Calu3 (cell line): Measurements from ENCODE around the gene HYCC2. TPM values are rescaled to one million over a fixed set of nuclear protein-coding genes. Genes with fewer than 3 reads are reported as not detected.
A peak's percentile ranks its signal among the peaks of the same experiment; 100 is the strongest.

Experiments
- BruUV-seq: library from RNA; stranded (reverse); fragments of 400-500 nt; replicated peaks from 2 replicates; lab custom pipeline; 2021; lab: Mats Ljungman, UMichigan
- CTCF ChIA-PET: fragments of 300-600 bp; sonication (Branson Sonifier 250); formaldehyde crosslinking; loops from one replicate; lab custom pipeline; 2022; ENCODE audit warnings: antibody characterized with exemption; lab: Charles Lee
- DNase-seq: peaks from one replicate; pipeline ENCODE4 v3.0.0; 2022
- H3K27ac Mint-ChIP-seq: one replicate; pipeline ENCODE4 v1.8.0; 2022; ENCODE audit warnings: mixed read lengths; ENCODE audit not compliant: unreplicated experiment
- H3K27me3 Mint-ChIP-seq: one replicate; pipeline ENCODE4 v1.8.0; 2022; ENCODE audit warnings: mixed read lengths; ENCODE audit not compliant: unreplicated experiment
- H3K36me3 Mint-ChIP-seq: one replicate; pipeline ENCODE4 v1.8.0; 2022; ENCODE audit warnings: mild to moderate bottlenecking, moderate library complexity, mixed read lengths; ENCODE audit not compliant: insufficient read depth, unreplicated experiment
- H3K4me1 Mint-ChIP-seq: one replicate; pipeline ENCODE4 v1.8.0; 2022; ENCODE audit warnings: mild to moderate bottlenecking, low read depth, mixed read lengths; ENCODE audit not compliant: unreplicated experiment
- H3K4me3 Mint-ChIP-seq: one replicate; pipeline ENCODE4 v1.8.0; 2022; ENCODE audit warnings: mild to moderate bottlenecking, low read depth, moderate library complexity, mixed read lengths; ENCODE audit not compliant: unreplicated experiment
- H3K9me3 Mint-ChIP-seq: one replicate; pipeline ENCODE4 v1.8.0; 2022; ENCODE audit warnings: low read depth, mixed read lengths; ENCODE audit not compliant: unreplicated experiment
- intact Hi-C: fragments of 100-400 bp; cut with micrococcal nuclease; formaldehyde crosslinking; loops from one replicate; pipeline ENCODE4 v1.10.0; 2022; ENCODE audit not compliant: unreplicated experiment
- total RNA-seq: library from RNA; stranded (reverse); gene quantifications from 2 replicates; pipeline ENCODE4 v1.2.3, GENCODE V29; 2022
- TF ChIP-seq, protein P1 (sequence below): fragments of 200-600 bp; IDR thresholded peaks from one replicate; pipeline ENCODE4 v1.8.0; 2022; ENCODE audit warnings: antibody characterized with exemption; ENCODE audit not compliant: unreplicated experiment

Gene HYCC2
- total RNA-seq, 1 experiment from 2014 or later = 45.6 TPM

DNA sequence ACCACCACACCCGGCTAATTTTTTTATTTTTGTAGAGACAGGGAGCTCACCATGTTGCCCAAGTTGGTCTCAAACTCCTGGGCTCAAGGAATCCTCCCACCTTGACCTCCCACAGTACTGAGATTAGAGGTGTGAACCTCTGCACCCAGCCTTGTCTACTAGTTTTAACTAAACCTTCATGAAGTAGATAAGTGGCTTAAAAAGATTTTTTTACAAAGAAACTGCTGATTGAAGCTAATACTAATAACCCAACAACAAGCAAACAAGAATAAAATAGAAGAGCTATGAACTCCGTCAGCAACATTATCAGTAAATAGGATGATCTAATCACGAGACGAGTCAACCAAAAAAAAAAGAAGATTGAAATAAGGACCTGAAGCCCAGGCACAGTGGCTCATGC lies 19.1 kb upstream of the HYCC2 start:
- H3K27me3 Mint-ChIP-seq = no peaks in the 10 kb centered on the region
- TF ChIP-seq, protein P1, sequence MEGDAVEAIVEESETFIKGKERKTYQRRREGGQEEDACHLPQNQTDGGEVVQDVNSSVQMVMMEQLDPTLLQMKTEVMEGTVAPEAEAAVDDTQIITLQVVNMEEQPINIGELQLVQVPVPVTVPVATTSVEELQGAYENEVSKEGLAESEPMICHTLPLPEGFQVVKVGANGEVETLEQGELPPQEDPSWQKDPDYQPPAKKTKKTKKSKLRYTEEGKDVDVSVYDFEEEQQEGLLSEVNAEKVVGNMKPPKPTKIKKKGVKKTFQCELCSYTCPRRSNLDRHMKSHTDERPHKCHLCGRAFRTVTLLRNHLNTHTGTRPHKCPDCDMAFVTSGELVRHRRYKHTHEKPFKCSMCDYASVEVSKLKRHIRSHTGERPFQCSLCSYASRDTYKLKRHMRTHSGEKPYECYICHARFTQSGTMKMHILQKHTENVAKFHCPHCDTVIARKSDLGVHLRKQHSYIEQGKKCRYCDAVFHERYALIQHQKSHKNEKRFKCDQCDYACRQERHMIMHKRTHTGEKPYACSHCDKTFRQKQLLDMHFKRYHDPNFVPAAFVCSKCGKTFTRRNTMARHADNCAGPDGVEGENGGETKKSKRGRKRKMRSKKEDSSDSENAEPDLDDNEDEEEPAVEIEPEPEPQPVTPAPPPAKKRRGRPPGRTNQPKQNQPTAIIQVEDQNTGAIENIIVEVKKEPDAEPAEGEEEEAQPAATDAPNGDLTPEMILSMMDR = no peak
- H3K36me3 Mint-ChIP-seq = peaks cover 15% of the 10 kb centered on the region
- H3K4me1 Mint-ChIP-seq = no peaks in the 10 kb centered on the region
- H3K27ac Mint-ChIP-seq = no peak overlapping the region
- no peak overlapping the region for H3K4me3 Mint-ChIP-seq
- CTCF ChIA-PET = interaction anchor here (0.7 kb wide), 1 partner anchor 117 kb away, joined by 4 read pairs; no protein-coding TSS in a partner anchor
- no TSS peak for BruUV-seq
- intact Hi-C loops = no loop called here
- H3K9me3 Mint-ChIP-seq = no peaks in the 10 kb centered on the region
- no peak for DNase-seq

DNA sequence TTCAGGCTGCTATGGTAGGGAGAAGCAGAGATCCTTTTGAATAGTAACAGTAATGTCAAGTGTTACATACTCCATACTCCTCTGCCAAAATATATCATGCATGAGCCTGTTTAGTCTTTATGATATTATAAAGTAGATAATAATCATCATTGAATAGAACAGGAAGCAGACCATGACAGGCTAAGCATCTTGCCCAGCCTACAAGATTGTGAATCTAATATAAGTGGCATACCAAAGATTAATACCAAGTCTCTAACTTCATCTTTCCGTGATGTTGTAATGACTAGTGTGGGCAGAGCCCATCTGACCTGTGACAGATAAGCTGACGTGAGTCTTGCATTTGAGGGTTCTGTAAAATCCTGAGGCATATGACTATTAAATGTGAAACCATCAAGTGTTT lies 13.4 kb upstream of the HYCC2 start:
- TF ChIP-seq, protein P1 = no peak
- Mint-ChIP-seq H3K4me1 (no peaks in the 10 kb centered on the region), H3K36me3 (peaks cover 48% of the 10 kb centered on the region), H3K27ac (no peak overlapping the region), H3K27me3 (no peaks in the 10 kb centered on the region), H3K4me3 (no peak overlapping the region), H3K9me3 (no peaks in the 10 kb centered on the region)
- intact Hi-C loops = no loop called here
- no peak for DNase-seq
- CTCF ChIA-PET = no interaction called here
- no TSS peak for BruUV-seq

DNA sequence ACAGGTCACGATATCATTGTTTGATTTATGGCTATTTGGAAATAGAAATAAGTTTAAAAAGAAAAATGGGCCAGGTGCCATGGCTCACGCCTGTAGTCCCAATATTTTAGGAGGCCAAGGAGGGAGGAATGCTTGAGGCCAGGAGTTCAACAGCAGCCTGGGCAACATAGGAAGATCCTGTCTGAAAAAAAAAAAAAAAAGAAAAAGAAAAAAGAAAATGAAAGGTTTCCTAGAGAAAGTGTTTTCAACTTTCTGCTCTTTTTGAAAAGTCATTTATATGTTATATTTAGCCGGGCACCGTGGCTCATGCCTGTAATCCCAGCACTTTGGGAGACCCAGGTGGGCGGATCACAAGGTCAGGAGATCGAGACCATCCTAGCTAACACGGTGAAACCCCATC lies 3.5 kb upstream of the HYCC2 start:
- intact Hi-C loops = no loop called here
- CTCF ChIA-PET = interaction anchor here (0.7 kb wide), 1 partner anchor 155 kb away, joined by 6 read pairs; no protein-coding TSS in a partner anchor
- TF ChIP-seq, protein P1 = no peak
- no peak overlapping the region for H3K4me3 Mint-ChIP-seq
- no peak overlapping the region for H3K27ac Mint-ChIP-seq
- no peaks in the 10 kb centered on the region for H3K27me3 Mint-ChIP-seq
- H3K36me3 Mint-ChIP-seq = peaks cover 54% of the 10 kb centered on the region
- no peaks in the 10 kb centered on the region for H3K9me3 Mint-ChIP-seq
- DNase-seq = no peak
- no TSS peak for BruUV-seq
- peaks cover 16% of the 10 kb centered on the region for H3K4me1 Mint-ChIP-seq

DNA sequence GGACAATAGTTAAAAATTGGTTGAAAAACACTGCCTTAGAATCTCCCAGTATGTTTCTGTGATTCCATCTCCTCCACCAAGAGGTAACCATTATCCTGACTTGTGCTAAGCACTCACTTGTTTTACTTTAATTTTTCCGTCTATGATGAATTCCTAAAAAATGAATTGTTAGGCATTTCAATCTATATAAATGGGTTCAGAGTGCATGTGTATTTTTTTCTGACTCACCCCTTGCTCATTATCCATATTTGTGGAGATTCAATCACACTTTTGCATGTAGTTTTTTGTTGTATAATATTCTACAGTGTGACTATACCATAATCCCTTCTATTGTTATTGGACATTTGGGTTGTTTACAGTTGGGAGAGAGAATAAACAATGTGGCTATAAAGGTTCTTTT lies 1.6 kb upstream of the HYCC2 start:
- Mint-ChIP-seq H3K9me3 (no peaks in the 10 kb centered on the region), H3K27me3 (no peaks in the 10 kb centered on the region), H3K27ac (peak overlapping the region; percentile 63), H3K4me3 (peak overlapping the region; percentile 90), H3K4me1 (peaks cover 31% of the 10 kb centered on the region), H3K36me3 (peaks cover 58% of the 10 kb centered on the region)
- intact Hi-C loops = no loop called here
- TF ChIP-seq, protein P1 = no peak
- BruUV-seq = no TSS peak
- CTCF ChIA-PET = interaction anchor here (1.4 kb wide), 1 partner anchor 65 kb away, joined by 3 read pairs; no protein-coding TSS in a partner anchor
- no peak for DNase-seq
